GM12878 (cell line): ENCODE measurements around the gene SFTPB. TPM values are rescaled to one million over a fixed set of nuclear protein-coding genes. Genes with fewer than 3 reads are reported as not detected.

Experiments
- ATAC-seq: fragments of 200-7000 bp; cut with Tn5 transposase; 3 replicates; pipeline ENCODE4 v1.9.1; 2020; ENCODE audit warnings: mild to moderate bottlenecking, moderate library complexity
- BruUV-seq: library from RNA; stranded (reverse); fragments of 400-500 nt; replicated peaks from 2 replicates; lab custom pipeline; 2021; lab: Mats Ljungman, UMichigan
- CTCF ChIA-PET: fragments of 300-600 bp; sonication (Branson Sonifier 250); formaldehyde crosslinking; extraction: SDS; loops from one replicate; lab custom pipeline; 2021; ENCODE audit warnings: inconsistent platforms; lab: Yijun Ruan, JAX
- POLR2A ChIA-PET: fragments of 350-600 bp; formaldehyde crosslinking; extraction: SDS; loops from one replicate; lab custom pipeline; 2021; ENCODE audit warnings: inconsistent platforms; lab: Charles Lee
- RAD21 ChIA-PET: fragments of 300-600 bp; sonication (Branson Sonifier 250); formaldehyde crosslinking; loops from one replicate; lab custom pipeline; 2023; ENCODE audit warnings: antibody characterized with exemption; ENCODE audit not compliant: unreplicated experiment; lab: Charles Lee
- SMC1A ChIA-PET: fragments of 300-600 bp; sonication (Branson Sonifier 250); formaldehyde crosslinking; loops from one replicate; lab custom pipeline; 2023; ENCODE audit not compliant: unreplicated experiment, uncharacterized antibody; lab: Charles Lee
- DNase-seq: peaks from one replicate; pipeline ENCODE4 v3.0.0-alpha.2; 2011; ENCODE audit warnings: low read depth, low spot score
- FAIRE-seq: peaks from 3 replicates; lab custom pipeline; 2011; peaks lifted over from hg19 to GRCh38; lab: Jason Lieb, UNC
- H2AFZ ChIP-seq: 2 replicates; pipeline ENCODE4 v1.6.0; 2011; ENCODE audit warnings: low read depth, low read length, control low read depth; ENCODE audit not compliant: control insufficient read depth
- H3K27ac ChIP-seq: 2 replicates; pipeline ENCODE4 v1.5.1; 2011; ENCODE audit warnings: control low read depth; ENCODE audit not compliant: control insufficient read depth, insufficient read depth
- H3K27me3 ChIP-seq, 2 experiments: replicated peaks in 1 of 2; 2 replicates each; pipeline versions ENCODE4 v1.6.0 to v1.6.1; 2011; ENCODE audit warnings: low read length in 1 of 2; ENCODE audit not compliant: control insufficient read depth in 2 of 2, insufficient read depth in 2 of 2
- H3K36me3 ChIP-seq, 2 experiments: 2 replicates each; pipeline ENCODE4 v1.5.1; 2011; ENCODE audit warnings: low read length in 1 of 2; ENCODE audit not compliant: control insufficient read depth in 2 of 2, insufficient read depth in 2 of 2
- H3K4me1 ChIP-seq: 2 replicates; pipeline ENCODE4 v1.6.1; 2011; ENCODE audit warnings: mild to moderate bottlenecking, low read length, moderate library complexity, mixed read lengths; ENCODE audit not compliant: control insufficient read depth, insufficient read depth
- H3K4me2 ChIP-seq: 2 replicates; pipeline ENCODE4 v1.6.0; 2011; ENCODE audit warnings: control low read depth; ENCODE audit not compliant: control insufficient read depth, insufficient read depth
- H3K4me3 ChIP-seq: fragments of 200-600 bp; sonication (generic); 2 replicates; pipeline ENCODE4 v1.5.1; 2016
- H3K79me2 ChIP-seq: 2 replicates; pipeline ENCODE4 v1.6.0; 2011; ENCODE audit warnings: low read length; ENCODE audit not compliant: control insufficient read depth, insufficient read depth
- H3K9ac ChIP-seq: 2 replicates; pipeline ENCODE4 v1.8.0; 2011; ENCODE audit warnings: low read length, control low read depth, mixed read lengths; ENCODE audit not compliant: control insufficient read depth, insufficient read depth
- H3K9me3 ChIP-seq: replicated peaks from 3 replicates; pipeline ENCODE4 v1.5.1; 2011; ENCODE audit warnings: mild to moderate bottlenecking, low read length; ENCODE audit not compliant: control insufficient read depth, insufficient read depth
- H4K20me1 ChIP-seq: 2 replicates; pipeline ENCODE4 v1.6.0; 2011; ENCODE audit not compliant: control insufficient read depth, insufficient read depth
- CTCF ChIP-seq, 3 experiments: IDR thresholded peaks in 2 of 3; conservative IDR thresholded peaks in 1 of 3; 2 replicates each; pipeline ENCODE4 v1.5.1; 2011; ENCODE audit warnings: low read depth in 3 of 3, low read length in 3 of 3, mild to moderate bottlenecking in 3 of 3, control low read depth in 2 of 3, moderate library complexity in 2 of 3, inconsistent platforms in 1 of 3, mixed read lengths in 1 of 3; ENCODE audit not compliant: control insufficient read depth in 2 of 3, insufficient read depth in 1 of 3; ENCODE audit errors: extremely low read depth in 1 of 3
- EED ChIP-seq: sonication (generic); IDR thresholded peaks from 2 replicates; pipeline ENCODE4 v1.6.1; 2016; ENCODE audit warnings: antibody characterized with exemption, low read depth
- EP300 ChIP-seq, 2 experiments: fragments of 150-350 bp in 1 of 2; IDR thresholded peaks; 2 replicates each; pipeline ENCODE4 v1.6.1; 2011 to 2012; ENCODE audit warnings: low read depth in 2 of 2, low read length in 2 of 2, borderline replicate concordance in 1 of 2, improper control_type of control experiment in 1 of 2, inconsistent platforms in 1 of 2; ENCODE audit not compliant: control insufficient read depth in 1 of 2
- ESRRA ChIP-seq: IDR thresholded peaks from 2 replicates; pipeline ENCODE4 v1.6.1; 2012; ENCODE audit warnings: mild to moderate bottlenecking, low read length, improper control_type of control experiment
- FOXK2 ChIP-seq: fragments of 450-650 bp; IDR thresholded peaks from 2 replicates; pipeline ENCODE4 v1.6.1; 2017; ENCODE audit warnings: mild to moderate bottlenecking, moderate library complexity
- HCFC1 ChIP-seq: fragments of 150-350 bp; IDR thresholded peaks from 2 replicates; pipeline ENCODE4 v1.6.1; 2014; ENCODE audit warnings: low read length
- HDAC6 ChIP-seq: fragments of 200-600 bp; sonication (generic); IDR thresholded peaks from one replicate; pipeline ENCODE4 v1.8.0; 2017; ENCODE audit warnings: antibody characterized with exemption; ENCODE audit not compliant: unreplicated experiment
- IRF4 ChIP-seq: IDR thresholded peaks from 2 replicates; pipeline ENCODE4 v1.6.1; 2011; ENCODE audit warnings: low read depth, low read length
- IRF5 ChIP-seq: fragments of 450-650 bp; IDR thresholded peaks from 2 replicates; pipeline ENCODE4 v1.6.1; 2017; ENCODE audit warnings: borderline replicate concordance
- MEF2B ChIP-seq: fragments of 450-650 bp; IDR thresholded peaks from 2 replicates; pipeline ENCODE4 v1.6.1; 2018; ENCODE audit warnings: mild to moderate bottlenecking, moderate library complexity; ENCODE audit not compliant: partially characterized antibody, poor library complexity, severe bottlenecking
- MTA3 ChIP-seq: IDR thresholded peaks from 2 replicates; pipeline ENCODE4 v1.6.1; 2012; ENCODE audit warnings: low read length, inconsistent platforms, borderline replicate concordance
- NKRF ChIP-seq: fragments of 450-650 bp; conservative IDR thresholded peaks from 2 replicates; pipeline ENCODE4 v1.6.1; 2017; ENCODE audit warnings: mild to moderate bottlenecking, moderate library complexity
- NR2F1 ChIP-seq: fragments of 450-650 bp; conservative IDR thresholded peaks from 2 replicates; pipeline ENCODE4 v1.6.1; 2017; ENCODE audit warnings: mild to moderate bottlenecking
- PAX5 ChIP-seq: IDR thresholded peaks from 2 replicates; pipeline ENCODE4 v1.6.1; 2011; ENCODE audit warnings: low read depth, low read length, borderline replicate concordance
- PKNOX1 ChIP-seq: fragments of 450-650 bp; IDR thresholded peaks from 2 replicates; pipeline ENCODE4 v1.6.1; 2016; ENCODE audit warnings: mild to moderate bottlenecking
- RCOR1 ChIP-seq: conservative IDR thresholded peaks from 2 replicates; pipeline ENCODE4 v1.6.1; 2012; ENCODE audit warnings: low read depth, low read length, improper control_type of control experiment
- RFX5 ChIP-seq: IDR thresholded peaks from 2 replicates; pipeline ENCODE4 v1.6.1; 2011; ENCODE audit warnings: low read depth, low read length, improper control_type of control experiment
- SIN3A ChIP-seq: IDR thresholded peaks from 2 replicates; pipeline ENCODE4 v1.6.1; 2012; ENCODE audit warnings: low read depth, low read length, improper control_type of control experiment
- YBX1 ChIP-seq: fragments of 450-650 bp; IDR thresholded peaks from 2 replicates; pipeline ENCODE4 v1.6.1; 2016; ENCODE audit warnings: antibody characterized with exemption
- WGBS: methylation state at CpG from one replicate; pipeline ENCODE4 v1.1.6; 2016; ENCODE audit warnings: low lambda C conversion rate; ENCODE audit not compliant: insufficient replicate concordance, insufficient coverage; ENCODE audit errors: missing lambda C conversion rate; 5-methylcytosine and 5-hydroxymethylcytosine counted together
- in situ Hi-C: fragments of 300-500 bp; cut with MboI; formaldehyde crosslinking; loops from 9 replicates; pipeline ENCODE4 v1.14.3; 2018; ENCODE audit warnings: mixed read lengths
- intact Hi-C: fragments of 100-400 bp; cut with micrococcal nuclease; formaldehyde crosslinking; loops from one replicate; pipeline ENCODE4 v1.14.2; 2022; ENCODE audit not compliant: unreplicated experiment
- polyA plus RNA-seq, 11 experiments: library from polyadenylated mRNA; depleted of rRNA in 4 of 11; unstranded in 6 of 11; stranded (reverse) in 5 of 11; fragments of >200 nt; fragmentation: Nextera tagmentation in 4 of 11; fragmentation: Illumina TruSeq in 1 of 11; extraction: Ambion mirVana in 4 of 11; extraction: Trizol in 1 of 11; gene quantifications; 1 replicate in 1 of 11; 2 replicates in 10 of 11; pipeline versions ENCODE4 v1.2.1 to v1.2.3, GENCODE V29; 2011 to 2016; ENCODE audit warnings: inconsistent platforms in 2 of 11, missing spikeins in 2 of 11, low read depth in 1 of 11
- total RNA-seq, 4 experiments: library from RNA; depleted of rRNA in 3 of 4; stranded (reverse); fragments of >200 nt in 3 of 4; fragmentation: Illumina TruSeq in 1 of 4; extraction: Trizol in 1 of 4; gene quantifications; 2 replicates each; pipeline versions ENCODE4 v1.2.1 to v1.2.3, GENCODE V29; 2013 to 2021

SFTPB gene
- total and polyA plus RNA-seq, 10 of the 15 experiments (the other 5 are each of a cell fraction or from before 2014, with no cell fraction given), result 0.02 to 5.3 TPM; not detected in 8

GRCh38 chr2:85697096-85697495 is 29.1 kb upstream of the SFTPB start:
- no TSS peak for BruUV-seq
- FAIRE-seq, result no peak
- Histone ChIP-seq H3K27me3 (no peaks in the 10 kb centered on the region), H3K9me3 (no peaks in the 10 kb centered on the region), H2AFZ (no peak overlapping the region), H3K79me2 (no peaks in the 10 kb centered on the region), H3K36me3 (no peaks in the 10 kb centered on the region), H4K20me1 (no peaks in the 10 kb centered on the region), H3K27ac (no peak overlapping the region), H3K4me1 (no peaks in the 10 kb centered on the region), H3K4me2 (no peak overlapping the region), H3K4me3 (no peak overlapping the region), H3K9ac (no peak overlapping the region)
- WGBS, result 11% methylated on average over 3 of the region's 3 CpGs
- no peak for ATAC-seq
- RAD21 ChIA-PET, result no interaction called here
- SMC1A ChIA-PET, result interaction anchor here (0.9 to 2.3 kb wide), 5 partner anchors 9 to 117 kb away, joined by 3 to 8 read pairs (median 5); no protein-coding TSS in a partner anchor
- CTCF ChIA-PET, result interaction anchor here (1.0 to 4.3 kb wide), 6 partner anchors 9 to 60 kb away, joined by 3 to 21 read pairs (median 4); no protein-coding TSS in a partner anchor
- in situ Hi-C loops, result no loop called here
- TF ChIP-seq ESRRA (no peak), HDAC6 (no peak), HCFC1 (no peak), MEF2B (no peak), EP300 (IDR thresholded peaks at IDR 0.05; ENCODE audit: borderline replicate concordance in 1 of 2, control insufficient read depth in 1 of 2, low read depth in 2 of 2, low read length in 2 of 2) (no peak), PAX5 (no peak), SIN3A (no peak), IRF4 (no peak), EED (no peak), IRF5 (no peak), NKRF (no peak), PKNOX1 (no peak), NR2F1 (no peak), RCOR1 (no peak), FOXK2 (no peak), MTA3 (no peak), RFX5 (no peak), YBX1 (no peak), CTCF (IDR thresholded peaks at IDR 0.05 in 2 of 3, conservative IDR thresholded peaks at IDR 0.05 in 1 of 3; ENCODE audit: control insufficient read depth in 2 of 3, extremely low read depth in 1 of 3, insufficient read depth in 1 of 3, low read depth in 3 of 3, low read length in 3 of 3) (no peak)
- intact Hi-C loops, result no loop called here
- no peak for DNase-seq
- POLR2A ChIA-PET, result no interaction called here
